GM18505 (cell line): ENCODE data around the gene IFNG-AS1.

Experiments used
- ATAC-seq: cut with Tn5 transposase; IDR thresholded peaks from one replicate; pipeline ENCODE4 v1.9.1; 2021; ENCODE audit not compliant: unreplicated experiment
- POLR2A ChIP-seq: IDR thresholded peaks from 4 replicates; pipeline ENCODE4 v1.6.1; 2011; ENCODE audit warnings: borderline replicate concordance; ENCODE audit not compliant: insufficient read depth, insufficient read length; ENCODE audit errors: extremely low read depth

IFNG-AS1 gene

DNA sequence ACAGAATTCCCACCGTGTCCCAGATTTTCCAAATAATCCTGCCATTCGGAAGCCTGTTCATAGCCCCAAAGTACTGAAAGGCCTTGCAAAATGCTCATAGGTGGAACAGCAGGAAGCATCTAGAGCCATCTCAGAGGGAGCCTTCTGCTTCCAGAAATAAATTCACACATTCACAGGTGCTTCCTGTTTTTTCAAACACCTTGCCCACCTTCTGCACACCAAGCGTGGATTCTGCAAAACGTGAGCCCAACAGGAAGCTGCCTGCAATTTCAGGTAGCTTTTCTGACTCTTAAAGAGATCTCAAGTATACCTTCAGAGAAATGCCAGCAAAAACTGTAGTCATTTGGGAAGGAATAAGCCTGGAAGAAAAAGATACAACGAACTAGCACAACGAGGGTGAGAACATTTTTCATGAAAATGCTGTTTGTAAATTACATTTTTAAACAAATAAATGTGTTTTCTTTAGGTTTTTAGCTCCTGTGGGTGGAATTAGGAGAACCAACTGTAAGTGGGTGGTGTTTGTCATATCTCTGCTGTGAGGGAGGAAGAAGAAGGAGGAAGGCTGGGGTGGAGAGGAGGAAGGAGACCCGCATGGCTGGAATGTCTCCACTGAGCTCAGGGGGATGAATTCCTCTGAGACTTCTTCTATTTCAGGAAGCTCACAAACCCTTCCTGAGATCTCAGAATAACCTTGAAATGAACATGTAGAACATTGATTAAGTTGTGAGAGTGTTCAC is at the start of gene IFNG-AS1:
Gene IFNG-AS1 (plus strand): TSS at position 264 of the 737 bp plus-strand sequence.
- ATAC-seq = no peak
- TF ChIP-seq POLR2A = peak; percentile 35

DNA sequence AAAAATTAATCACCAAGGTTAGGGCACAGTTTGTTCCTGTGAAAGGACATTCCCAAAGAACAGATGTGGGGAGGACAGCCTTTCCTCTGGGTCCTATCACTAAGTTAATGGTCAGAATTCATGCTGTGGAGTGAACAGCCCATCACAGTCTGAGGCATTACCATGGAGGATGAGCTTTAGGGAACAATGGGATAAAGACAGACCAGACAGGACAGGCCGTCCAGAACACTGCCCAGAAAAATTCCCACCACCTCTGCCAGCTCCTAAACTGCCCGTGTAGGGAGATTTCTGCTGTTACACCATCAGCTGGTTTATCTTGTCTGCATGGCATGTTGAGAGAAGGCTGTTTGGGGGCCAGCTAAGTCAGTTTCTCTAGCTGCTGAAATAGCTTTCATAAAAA is 49.6 kb upstream of the IFNG-AS1 start:
- TF ChIP-seq POLR2A = no peak
- no peak for ATAC-seq

DNA sequence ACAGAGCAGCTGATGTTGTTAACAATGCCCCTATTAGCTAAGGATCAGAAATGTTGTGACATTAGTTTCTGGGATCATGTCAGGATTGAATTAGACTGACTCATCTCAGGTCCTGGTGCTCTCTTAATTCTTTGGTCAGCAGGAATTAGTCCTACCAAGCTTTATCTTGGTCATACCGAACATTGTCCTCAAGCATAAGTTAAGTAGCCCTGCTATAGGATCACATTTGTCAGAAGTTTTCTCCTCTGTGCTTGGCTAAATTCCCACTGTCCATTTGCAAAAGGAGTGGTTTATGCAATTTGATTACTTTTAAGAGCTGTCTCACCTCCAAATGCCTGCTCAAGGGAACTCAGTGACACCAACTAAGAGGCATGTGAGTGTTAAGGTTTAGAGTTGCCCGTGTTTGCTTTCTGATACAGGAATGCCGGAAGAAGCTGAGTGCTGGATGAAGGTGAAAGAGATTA is 48.4 kb upstream of the IFNG-AS1 start:
- ATAC-seq = no peak
- no peak for TF ChIP-seq POLR2A

DNA sequence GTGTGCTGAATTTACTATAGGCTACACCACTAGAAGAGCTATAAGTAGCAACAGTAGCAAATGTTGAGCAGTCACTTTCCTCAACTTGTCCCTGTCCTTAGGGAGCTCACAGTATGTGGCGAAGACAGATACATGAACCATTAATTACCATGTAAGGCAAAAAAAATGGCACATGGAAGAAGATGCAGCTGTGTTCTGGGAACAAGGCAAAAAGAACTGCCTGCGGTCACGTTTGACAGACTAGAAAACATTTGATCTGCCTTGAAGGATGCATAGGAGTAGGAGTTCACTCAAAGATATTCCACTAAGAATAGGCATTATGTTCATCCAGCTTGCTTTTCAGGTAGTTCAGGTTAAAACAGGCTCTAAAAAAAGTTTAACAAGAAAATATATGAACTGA is 46.5 kb upstream of the IFNG-AS1 start:
- no peak for TF ChIP-seq POLR2A
- no peak for ATAC-seq

DNA sequence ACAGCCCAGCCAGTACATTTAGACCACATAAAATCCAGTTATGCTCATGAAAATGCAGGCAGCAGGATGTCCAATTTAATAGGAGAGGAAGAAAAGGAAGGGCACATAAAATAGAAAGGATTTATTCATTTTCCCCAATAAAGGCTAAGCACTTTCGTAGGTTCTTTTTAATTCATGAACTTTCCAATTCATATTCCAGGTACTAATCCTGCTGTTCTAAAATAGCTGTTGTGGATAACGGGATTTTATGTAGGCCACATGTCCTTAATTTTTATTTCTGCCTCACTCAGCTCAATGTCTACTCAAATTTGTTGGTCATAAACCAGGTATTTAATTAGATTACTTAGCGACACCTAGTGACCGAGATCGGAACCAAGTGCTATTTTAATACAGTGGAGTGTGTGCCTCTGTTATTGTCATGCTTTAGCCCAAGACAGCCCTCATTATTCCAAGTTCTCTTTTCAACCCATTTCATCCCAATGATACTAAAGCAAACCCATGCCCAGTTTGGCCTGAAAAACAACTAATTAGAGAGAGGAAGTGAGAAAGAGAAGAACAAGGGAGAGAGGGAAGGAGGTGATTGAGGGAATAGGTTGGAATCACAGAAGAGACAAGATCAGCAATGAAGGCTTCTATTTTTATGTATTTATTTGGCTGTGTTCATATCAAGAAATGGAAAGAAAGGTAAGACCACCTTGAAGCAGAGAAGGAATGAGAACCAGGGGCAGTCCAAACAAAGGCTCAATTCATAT is 45.9 kb upstream of the IFNG-AS1 start:
- no peak for TF ChIP-seq POLR2A
- peak; percentile 77 for ATAC-seq

DNA sequence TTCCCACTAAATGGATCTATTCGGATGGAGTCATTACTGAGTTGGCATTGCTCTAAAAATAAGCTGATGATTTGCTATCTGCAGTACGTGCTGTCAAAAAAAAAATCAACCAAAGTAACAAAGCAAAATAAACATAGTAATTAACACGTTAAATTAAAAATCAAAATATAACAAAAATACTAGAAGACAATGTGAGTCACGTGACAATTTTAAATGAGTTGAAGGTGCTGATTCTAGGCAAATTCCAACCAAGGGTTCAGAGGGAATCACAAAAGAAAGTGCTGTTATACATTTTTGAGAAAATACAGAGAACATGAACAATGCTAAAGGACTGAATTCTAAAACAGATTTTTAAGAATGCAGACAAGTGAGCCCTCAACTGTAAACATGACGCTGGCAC is 45.2 kb upstream of the IFNG-AS1 start:
- no peak for TF ChIP-seq POLR2A
- no peak for ATAC-seq

DNA sequence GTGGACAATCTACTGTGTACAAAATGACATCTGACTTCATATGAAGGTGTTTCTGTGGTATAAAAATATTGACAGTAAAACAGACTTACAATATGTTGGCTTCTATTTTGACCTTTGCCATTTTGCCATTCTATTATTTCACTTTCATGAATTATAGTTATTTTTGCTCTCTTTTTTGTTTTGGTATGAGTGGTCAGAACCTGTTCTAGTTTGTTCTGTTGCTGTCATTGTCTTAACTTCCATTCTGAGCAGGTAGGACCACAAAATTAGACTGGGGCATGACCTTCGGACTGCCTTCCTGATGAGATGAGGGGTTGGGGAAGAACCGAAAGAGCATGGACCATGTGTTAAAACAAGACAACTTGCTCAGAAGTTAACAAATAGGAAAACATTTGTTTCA is 36.5 kb upstream of the IFNG-AS1 start:
- no peak for TF ChIP-seq POLR2A
- no peak for ATAC-seq

DNA sequence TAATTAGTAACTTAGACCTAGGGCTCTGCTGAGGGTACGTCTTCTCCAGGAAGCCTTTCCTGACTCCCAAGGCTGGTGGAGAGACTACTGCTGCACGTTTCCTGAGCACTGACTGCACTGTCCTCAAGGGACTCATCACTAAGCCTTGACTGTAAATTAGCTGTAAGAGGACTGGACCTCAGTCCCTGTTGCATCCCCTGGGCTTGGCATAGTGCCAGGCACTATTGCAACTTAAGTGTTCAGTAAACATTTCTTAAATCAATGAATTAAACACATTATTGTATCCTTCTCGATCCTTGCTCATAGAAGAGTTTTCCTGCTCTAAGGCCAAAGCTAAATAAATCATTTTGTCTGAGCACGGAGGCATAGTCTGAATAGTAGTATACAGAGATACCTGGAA is 31.9 kb upstream of the IFNG-AS1 start:
- TF ChIP-seq POLR2A = no peak
- ATAC-seq = no peak

DNA sequence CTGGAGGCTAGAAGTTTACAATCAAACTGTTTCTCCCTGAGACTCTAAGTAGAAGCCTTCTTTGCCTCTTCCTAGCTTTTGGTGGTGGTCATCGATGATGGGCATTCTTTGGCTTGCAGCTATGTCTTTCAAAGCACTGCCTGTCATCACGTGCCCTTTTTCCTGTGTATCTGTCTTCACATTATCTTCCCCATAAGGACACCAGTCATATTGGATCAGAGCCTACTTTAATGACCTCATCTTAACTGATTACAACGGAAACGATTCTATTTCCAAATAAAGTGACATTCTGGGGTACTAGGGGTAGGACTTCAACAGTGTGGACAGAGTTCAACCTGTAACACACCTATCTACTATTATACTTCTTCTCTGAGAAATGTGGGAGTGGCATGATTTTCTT is 31.1 kb upstream of the IFNG-AS1 start:
- no peak for TF ChIP-seq POLR2A
- ATAC-seq = no peak

DNA sequence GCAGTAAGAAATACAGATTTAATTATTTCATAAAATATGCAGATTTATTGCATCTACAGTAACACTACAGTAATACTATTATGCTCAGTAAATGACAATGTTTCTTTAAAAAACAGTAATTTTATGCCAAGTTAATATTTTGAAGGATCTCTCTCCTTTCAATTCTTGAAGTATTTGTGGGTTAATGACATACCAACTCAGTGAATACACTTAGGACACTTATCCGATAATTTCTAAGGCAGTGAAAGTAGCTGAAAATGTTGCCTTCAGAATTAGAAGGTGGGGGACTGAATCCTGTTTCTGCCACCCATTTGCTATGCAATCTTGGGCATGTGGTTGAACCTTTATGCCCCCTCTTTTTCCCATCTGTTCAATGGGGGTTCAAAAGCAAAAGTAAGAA is 24.8 kb upstream of the IFNG-AS1 start:
- ATAC-seq = no peak
- no peak for TF ChIP-seq POLR2A

DNA sequence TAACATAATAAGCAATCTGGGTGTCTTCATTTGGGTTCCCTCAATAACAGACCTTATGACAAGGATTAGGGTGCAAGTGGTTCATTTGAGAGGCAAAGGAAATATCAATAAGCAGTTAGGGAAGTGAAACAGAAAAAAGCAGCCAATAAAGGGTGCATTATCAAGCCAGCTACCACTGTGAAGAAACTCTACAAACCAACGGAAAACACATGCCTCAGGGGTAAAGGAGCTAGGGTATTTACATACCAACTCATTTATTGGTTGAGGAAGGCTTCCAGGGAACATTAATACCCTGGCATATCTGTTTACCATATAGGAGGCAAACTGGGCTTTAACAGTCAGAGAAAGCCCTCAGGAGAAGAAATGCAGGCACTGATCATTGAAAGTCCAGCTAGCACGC is 22.7 kb upstream of the IFNG-AS1 start:
- no peak for ATAC-seq
- no peak for TF ChIP-seq POLR2A

DNA sequence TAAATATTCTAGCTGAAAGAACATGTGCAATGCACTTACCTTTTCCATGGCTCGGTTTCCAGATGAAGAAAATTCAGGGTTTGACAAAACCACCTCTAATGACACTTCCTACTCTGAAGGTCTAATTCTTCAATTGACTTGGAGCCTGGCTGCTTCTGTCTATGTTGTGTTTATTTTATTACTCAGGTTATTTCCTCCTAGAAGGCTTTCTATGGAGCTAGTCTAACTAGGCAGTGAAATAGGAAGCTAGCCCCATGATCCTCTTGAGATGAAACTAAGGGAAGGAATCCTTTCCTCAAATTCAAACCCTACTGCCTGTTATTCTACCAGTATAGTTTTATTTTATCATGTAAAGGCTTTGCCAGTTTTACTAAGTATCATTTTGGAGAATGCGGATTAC is 20.9 kb upstream of the IFNG-AS1 start:
- ATAC-seq = no peak
- no peak for TF ChIP-seq POLR2A

DNA sequence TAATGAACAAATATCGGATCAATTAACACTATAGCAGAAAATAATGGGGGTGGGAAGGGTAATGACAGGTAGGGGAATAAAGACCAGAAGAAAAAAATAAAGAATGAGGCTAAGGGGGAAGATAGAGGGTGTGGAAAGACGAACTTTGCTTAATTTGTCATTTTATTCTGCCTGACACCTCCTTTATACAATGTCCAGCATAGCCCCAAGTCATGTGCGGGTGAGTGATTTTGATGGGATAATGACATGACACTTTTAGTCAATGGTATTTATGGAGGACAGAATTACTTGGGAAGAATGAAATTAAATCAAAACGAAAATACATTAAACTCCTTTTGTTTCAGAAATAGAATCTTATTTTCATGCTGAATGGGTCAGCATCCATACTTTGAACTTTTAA is 20.5 kb upstream of the IFNG-AS1 start:
- ATAC-seq = no peak
- TF ChIP-seq POLR2A = no peak

DNA sequence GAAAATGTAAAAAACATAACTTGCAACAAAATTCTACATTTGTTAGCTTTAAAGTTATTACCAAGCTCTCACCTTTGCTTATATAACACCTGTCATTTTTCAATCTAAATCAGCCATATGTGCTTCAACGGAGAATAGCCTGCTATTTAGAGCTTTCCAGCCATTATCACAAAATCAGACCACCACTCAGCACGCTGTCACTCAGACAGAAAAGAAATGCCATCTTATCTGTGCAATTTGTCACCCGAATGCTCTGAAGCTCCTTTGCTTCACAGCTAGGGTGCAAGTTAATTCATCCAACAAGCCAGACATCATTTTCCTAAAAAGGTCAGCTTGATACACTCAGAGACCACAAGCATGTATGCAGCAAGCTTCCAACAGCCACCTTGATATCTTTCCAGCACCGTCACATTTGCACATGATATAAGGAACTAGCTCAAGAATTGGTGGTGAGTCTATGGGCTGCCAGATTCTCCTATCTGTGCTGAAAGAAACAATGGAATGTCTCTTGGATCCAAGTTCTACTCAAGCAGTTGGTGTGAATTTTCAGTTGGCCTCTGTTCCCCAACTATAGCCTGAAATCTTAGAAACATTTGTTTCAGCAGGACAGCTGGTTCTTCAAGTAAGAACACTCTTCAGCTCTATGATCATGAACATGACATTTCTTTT is 20.0 kb upstream of the IFNG-AS1 start:
- no peak for ATAC-seq
- no peak for TF ChIP-seq POLR2A

DNA sequence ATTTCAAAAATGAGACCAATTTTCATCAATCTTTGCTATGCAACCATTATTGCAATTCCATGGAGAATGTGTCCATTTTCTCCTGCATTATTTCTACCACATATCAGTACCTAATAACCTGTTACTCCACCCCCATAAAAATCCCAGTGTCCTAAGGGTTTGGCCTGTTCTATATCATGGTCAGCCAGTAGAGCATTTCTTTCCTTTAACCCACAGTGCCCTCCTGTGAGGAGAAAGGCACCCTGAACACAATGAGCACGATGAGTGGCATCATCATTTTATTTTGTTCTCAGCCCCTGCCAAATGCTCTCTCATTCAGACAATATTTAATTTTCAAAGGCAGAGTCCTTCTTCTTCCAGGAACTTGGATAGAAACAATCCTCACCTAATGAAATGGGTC is 11.6 kb upstream of the IFNG-AS1 start:
- ATAC-seq = no peak
- TF ChIP-seq POLR2A = no peak

DNA sequence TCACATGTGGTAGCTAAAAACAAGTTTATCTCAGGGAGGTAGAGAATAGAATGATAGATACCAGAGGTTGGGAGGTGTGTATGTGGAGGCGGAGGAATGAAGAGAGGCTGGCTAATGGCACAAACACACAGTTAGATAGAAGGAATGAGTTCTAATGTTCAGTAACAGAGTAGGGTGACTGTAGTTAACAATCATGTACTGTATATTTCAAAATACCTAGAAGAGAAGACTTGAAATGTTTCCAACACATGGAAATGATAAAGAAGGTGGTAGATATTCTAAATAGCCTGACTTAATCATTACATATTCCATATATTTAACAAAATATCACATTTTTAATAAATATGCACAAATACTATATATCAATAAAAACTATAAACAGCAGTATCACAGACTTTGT is 8.9 kb upstream of the IFNG-AS1 start:
- no peak for TF ChIP-seq POLR2A
- no peak for ATAC-seq
